CD4-positive, alpha-beta T cell treated with Interferon gamma for 1 hour (primary cell): ENCODE results near the gene MDFI.

ENCODE experiments used
- DNase-seq: peaks from one replicate; pipeline ENCODE4 v3.0.0-alpha.2; 2020

The MDFI gene

GRCh38 chr6:41635365-41635764, 2.9 kb upstream of the MDFI start:
- no peak for DNase-seq

GRCh38 chr6:41636833-41637193, 1.5 kb upstream of the MDFI start:
- DNase-seq = no peak

- DNase-seq = no peak
Observed at GRCh38 chr6:41637194-41638001, 870 bp upstream of the MDFI start.

- no peak for DNase-seq
Observed at GRCh38 chr6:41638935-41639808, 904 bp downstream of the MDFI start.

GRCh38 chr6:41639809-41640371, 1.6 kb downstream of the MDFI start:
- DNase-seq = no peak

GRCh38 chr6:41640426-41640825, 2.2 kb downstream of the MDFI start:
- no peak for DNase-seq

- no peak for DNase-seq
Observed at GRCh38 chr6:41641352-41641925, 3.2 kb downstream of the MDFI start.

GRCh38 chr6:41642090-41642959, 4.1 kb downstream of the MDFI start:
- no peak for DNase-seq

GRCh38 chr6:41642960-41643898, 5.0 kb downstream of the MDFI start:
- no peak for DNase-seq

GRCh38 chr6:41643899-41644269, 5.6 kb downstream of the MDFI start:
- no peak for DNase-seq

- no peak for DNase-seq
Observed at GRCh38 chr6:41644297-41644879, 6.1 kb downstream of the MDFI start.

- no peak for DNase-seq
Observed at GRCh38 chr6:41645007-41645618, 6.8 kb downstream of the MDFI start.

- DNase-seq = no peak
Observed at GRCh38 chr6:41646026-41646795, 7.9 kb downstream of the MDFI start.

- no peak for DNase-seq
Observed at GRCh38 chr6:41647061-41647511, 8.8 kb downstream of the MDFI start.

GRCh38 chr6:41648070-41648585, 9.9 kb downstream of the MDFI start:
- DNase-seq = no peak

- no peak for DNase-seq
Observed at GRCh38 chr6:41648921-41649320, 10.7 kb downstream of the MDFI start.

- no peak for DNase-seq
Observed at GRCh38 chr6:41649596-41649995, 11.3 kb downstream of the MDFI start.

- DNase-seq = no peak
Observed at GRCh38 chr6:41650120-41650519, 11.9 kb downstream of the MDFI start.

GRCh38 chr6:41651246-41651961, 13.1 kb downstream of the MDFI start:
- DNase-seq = no peak
